Activated CD8-positive, alpha-beta T cell treated with anti-CD3 and anti-CD28 coated beads for 36 hours (primary cell): Measurements from ENCODE around the gene AMTN. TPM values are rescaled to one million over a fixed set of nuclear protein-coding genes. Genes with fewer than 3 reads are reported as not detected.
A peak's percentile ranks its signal among the peaks of the same experiment; 100 is the strongest.
"Not testable (repeated sequence)": the region's sequence is repeated elsewhere in the genome, so short reads cannot be mapped to it uniquely, and the experiment has no call there.

Experiments used
- ATAC-seq: fragments of 200-7000 bp; cut with Tn5 transposase; one replicate; pipeline ENCODE4 v1.10.0; 2021; ENCODE audit warnings: mild to moderate bottlenecking, moderate library complexity
- CTCF ChIA-PET: fragments of 350-600 bp; sonication (Branson Sonifier 250); formaldehyde crosslinking; loops from one replicate; lab custom pipeline; 2021; ENCODE audit warnings: antibody characterized with exemption; lab: Charles Lee
- POLR2A ChIA-PET: fragments of 350-600 bp; sonication (Branson Sonifier 250); formaldehyde crosslinking; loops from one replicate; lab custom pipeline; 2021; ENCODE audit warnings: antibody characterized with exemption; lab: Charles Lee
- DNase-seq: peaks from one replicate; pipeline ENCODE4 v3.0.0-alpha.2; 2020
- H3K27ac Mint-ChIP-seq: one replicate; pipeline ENCODE4 v1.8.0; 2021; ENCODE audit warnings: mild to moderate bottlenecking, mixed read lengths
- H3K27me3 Mint-ChIP-seq: one replicate; pipeline ENCODE4 v1.8.0; 2021; ENCODE audit warnings: mixed read lengths
- H3K36me3 Mint-ChIP-seq: one replicate; pipeline ENCODE4 v1.8.0; 2021; ENCODE audit warnings: low read depth, mixed read lengths
- H3K4me1 Mint-ChIP-seq: one replicate; pipeline ENCODE4 v1.8.0; 2021; ENCODE audit warnings: low read depth, mixed read lengths
- H3K4me3 Mint-ChIP-seq: one replicate; pipeline ENCODE4 v1.8.0; 2021; ENCODE audit warnings: mild to moderate bottlenecking, moderate library complexity, mixed read lengths
- H3K9me3 Mint-ChIP-seq: one replicate; pipeline ENCODE4 v1.8.0; 2021; ENCODE audit warnings: mixed read lengths
- CTCF ChIP-seq: fragments of 200-600 bp; IDR thresholded peaks from one replicate; pipeline ENCODE4 v1.8.0; 2022; ENCODE audit warnings: antibody characterized with exemption, mild to moderate bottlenecking
- intact Hi-C: fragments of 100-400 bp; cut with micrococcal nuclease; formaldehyde crosslinking; loops from one replicate; pipeline ENCODE4 v1.10.0; 2022
- total RNA-seq, 2 experiments: library from RNA; stranded (reverse); gene quantifications; one replicate each; pipeline ENCODE4 v1.2.3, GENCODE V29; 2021

The AMTN gene
- total RNA-seq, 2 experiments from 2014 or later, result not detected

- no peak overlapping the region for H3K27ac Mint-ChIP-seq
- no peak for ATAC-seq
- no peak for DNase-seq
Observed at GRCh38 chr4:70533211-70533610, 14.8 kb downstream of the AMTN start.

GRCh38 chr4:70533791-70534190, 15.4 kb downstream of the AMTN start:
- peaks cover 12% of the 10 kb centered on the region for H3K27me3 Mint-ChIP-seq
- no peak overlapping the region for H3K27ac Mint-ChIP-seq
- DNase-seq (no peak), ATAC-seq (no peak)
- H3K4me3 Mint-ChIP-seq, result no peak overlapping the region
- ChIA-PET CTCF (no interaction called here), POLR2A (no interaction called here)
- intact Hi-C loops, result no loop called here
- no peaks in the 10 kb centered on the region for H3K4me1 Mint-ChIP-seq
- peaks cover 1% of the 10 kb centered on the region for H3K9me3 Mint-ChIP-seq
- TF ChIP-seq CTCF, result no peak
- no peaks in the 10 kb centered on the region for H3K36me3 Mint-ChIP-seq

More at GRCh38 chr4:70533211-70533610, 14.8 kb downstream of the AMTN start:
- POLR2A ChIA-PET, result no interaction called here
- intact Hi-C loops, result no loop called here
- Mint-ChIP-seq H3K4me3 (no peak overlapping the region), H3K27me3 (peaks cover 15% of the 10 kb centered on the region), H3K4me1 (no peaks in the 10 kb centered on the region), H3K9me3 (peaks cover 1% of the 10 kb centered on the region), H3K36me3 (no peaks in the 10 kb centered on the region)
- TF ChIP-seq CTCF, result no peak
- CTCF ChIA-PET, result no interaction called here

DNA sequence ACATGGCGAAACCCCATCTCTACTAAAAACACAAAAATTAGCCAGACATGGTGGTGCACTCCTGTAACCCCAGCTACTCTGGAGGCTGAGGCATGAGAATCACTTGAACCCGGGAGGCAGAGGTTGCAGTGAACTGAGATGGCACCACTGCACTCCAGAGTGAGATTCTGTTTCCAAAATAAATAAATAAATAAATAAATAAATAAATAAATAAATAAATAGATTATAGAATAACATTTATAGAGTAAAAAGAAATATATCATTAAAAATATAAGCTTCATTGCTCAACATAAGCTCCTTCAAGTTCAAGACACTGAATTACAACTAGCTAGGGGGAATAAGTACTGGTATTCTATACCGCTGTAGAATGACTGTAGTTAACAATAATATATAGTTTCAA, 16.5 kb downstream of the AMTN start:
- H3K4me3 Mint-ChIP-seq, H3K27me3 Mint-ChIP-seq, intact Hi-C loops, CTCF ChIA-PET, POLR2A ChIA-PET, H3K27ac Mint-ChIP-seq, H3K9me3 Mint-ChIP-seq, H3K36me3 Mint-ChIP-seq, H3K4me1 Mint-ChIP-seq, ATAC-seq, DNase-seq: not testable (repeated sequence)

GRCh38 chr4:70538869-70539268, 20.5 kb downstream of the AMTN start:
- ChIA-PET POLR2A (no interaction called here), CTCF (interaction anchor here (3.3 kb wide), 1 partner anchor 21 kb away, joined by 11 read pairs; no protein-coding TSS in a partner anchor)
- Mint-ChIP-seq H3K9me3 (peaks cover 1% of the 10 kb centered on the region), H3K4me1 (no peaks in the 10 kb centered on the region), H3K36me3 (no peaks in the 10 kb centered on the region), H3K27ac (no peak overlapping the region), H3K27me3 (peaks cover 5% of the 10 kb centered on the region), H3K4me3 (no peak overlapping the region)
- DNase-seq (no peak), ATAC-seq (no peak)
- intact Hi-C loops, result no loop called here
- TF ChIP-seq CTCF, result no peak

DNA sequence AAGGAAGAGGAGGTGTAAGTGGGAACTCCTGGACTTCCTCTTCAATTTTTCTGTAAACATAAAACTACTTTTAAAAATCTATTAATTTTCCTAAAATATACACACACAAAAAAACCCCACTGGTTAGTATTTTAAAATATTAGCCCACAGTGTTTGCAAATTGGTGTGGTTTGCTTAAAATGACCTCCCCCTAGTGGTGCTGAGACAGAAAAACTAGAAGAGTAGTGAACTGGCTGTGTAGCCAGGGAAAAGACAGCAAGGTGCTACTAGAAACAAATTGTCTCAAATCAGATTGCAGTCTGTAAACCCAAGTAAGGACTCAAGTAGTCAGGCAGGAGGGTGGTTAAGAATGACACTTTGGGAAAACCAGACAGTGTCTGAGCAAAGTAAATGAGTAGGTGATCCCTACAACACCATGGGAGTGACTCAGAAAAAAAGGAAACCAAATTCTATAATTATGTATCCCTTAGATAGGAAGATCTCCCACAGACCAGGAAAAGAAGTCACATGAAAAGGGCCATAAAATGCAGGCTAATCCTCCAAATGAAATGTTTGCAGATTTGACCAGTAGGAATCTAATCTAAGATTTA, 26.0 kb downstream of the AMTN start:
- no peak for DNase-seq
- CTCF ChIA-PET, result no interaction called here
- Mint-ChIP-seq H3K9me3 (no peaks in the 10 kb centered on the region), H3K4me1 (no peaks in the 10 kb centered on the region), H3K27ac (no peak overlapping the region), H3K4me3 (no peak overlapping the region), H3K27me3 (peaks cover 8% of the 10 kb centered on the region), H3K36me3 (no peaks in the 10 kb centered on the region)
- POLR2A ChIA-PET, result no interaction called here
- no peak for ATAC-seq
- intact Hi-C loops, result no loop called here
- peak; percentile 16 for TF ChIP-seq CTCF
